ENCODE data around the gene ZNF827.

DNA sequence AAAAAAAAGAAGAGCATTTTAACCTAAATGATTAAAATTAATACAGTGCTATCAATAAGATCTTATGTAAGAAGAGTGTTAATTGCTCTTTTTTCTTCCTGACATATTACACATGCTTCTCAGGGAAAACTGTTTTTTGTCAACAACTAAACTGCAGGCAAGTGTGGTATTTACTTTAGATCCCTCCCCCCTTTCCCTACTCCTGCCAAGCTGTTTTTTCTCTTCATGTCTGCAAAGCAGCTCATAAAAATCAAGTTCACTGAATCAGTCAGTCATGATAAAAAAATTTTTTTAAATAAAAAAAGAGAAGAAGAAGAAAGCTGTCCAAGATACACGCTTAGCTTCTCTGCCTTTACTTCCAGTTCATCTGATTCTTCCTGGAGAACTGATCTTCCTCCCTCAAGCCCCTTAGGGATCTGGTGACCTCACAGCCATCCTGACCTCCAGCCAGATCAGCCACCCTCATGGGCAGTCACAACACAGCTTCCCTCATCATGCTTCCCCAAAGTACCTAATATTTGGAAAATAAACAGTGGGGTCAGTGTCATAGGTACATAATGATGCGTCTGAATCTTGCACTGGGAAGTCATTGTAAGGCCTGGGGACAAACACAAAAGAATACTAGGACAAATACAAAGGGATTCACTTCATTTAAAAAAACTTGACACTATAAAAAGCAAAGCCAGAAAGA lies 87.0 kb downstream of the ZNF827 start:
- TF ChIP-seq GATA3 (IDR thresholded peaks at IDR 0.05; ENCODE audit: low read depth, low read length) (no peak), GATA2 (IDR thresholded peaks at IDR 0.05; ENCODE audit: low read depth, low read length) (no peak)

Data from SH-SY5Y (cell line).